GM18505 (cell line): ENCODE data around the gene TALDO1.

ENCODE experiments used
- ATAC-seq: cut with Tn5 transposase; IDR thresholded peaks from one replicate; pipeline ENCODE4 v1.9.1; 2021; ENCODE audit not compliant: unreplicated experiment
- POLR2A ChIP-seq: IDR thresholded peaks from 4 replicates; pipeline ENCODE4 v1.6.1; 2011; ENCODE audit warnings: borderline replicate concordance; ENCODE audit not compliant: insufficient read depth, insufficient read length; ENCODE audit errors: extremely low read depth

Gene TALDO1

DNA sequence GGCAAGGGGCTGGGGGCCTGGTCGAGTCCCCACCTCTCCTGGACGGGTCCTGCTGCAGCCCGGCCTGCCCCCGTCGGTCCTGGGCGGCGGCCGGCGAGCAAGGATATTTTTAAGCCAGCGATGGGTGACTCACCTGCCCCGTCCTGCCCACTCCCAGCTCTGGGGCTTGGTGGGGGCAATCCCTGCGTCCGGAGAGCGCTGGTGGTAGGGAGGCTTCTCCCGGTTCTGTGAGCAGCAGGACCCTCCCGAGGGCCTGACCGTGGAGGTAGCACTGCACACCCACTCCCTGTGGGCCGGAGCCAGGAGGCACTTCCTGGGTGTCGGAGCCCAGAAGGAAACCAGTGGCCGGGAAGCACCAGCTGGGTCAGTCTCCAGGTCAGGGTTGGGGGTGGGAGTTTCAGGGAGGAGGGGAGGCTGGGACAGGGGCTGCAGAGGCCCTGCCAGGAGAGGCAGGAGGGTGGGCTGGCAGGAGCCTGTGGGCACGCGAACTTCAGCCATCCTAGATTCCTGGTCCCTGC is 40.8 kb upstream of the TALDO1 start:
- ATAC-seq = no peak
- TF ChIP-seq POLR2A = no peak

GRCh38 chr11:706957-707816 is 40.1 kb upstream of the TALDO1 start:
- no peak for ATAC-seq
- TF ChIP-seq POLR2A = no peak

DNA sequence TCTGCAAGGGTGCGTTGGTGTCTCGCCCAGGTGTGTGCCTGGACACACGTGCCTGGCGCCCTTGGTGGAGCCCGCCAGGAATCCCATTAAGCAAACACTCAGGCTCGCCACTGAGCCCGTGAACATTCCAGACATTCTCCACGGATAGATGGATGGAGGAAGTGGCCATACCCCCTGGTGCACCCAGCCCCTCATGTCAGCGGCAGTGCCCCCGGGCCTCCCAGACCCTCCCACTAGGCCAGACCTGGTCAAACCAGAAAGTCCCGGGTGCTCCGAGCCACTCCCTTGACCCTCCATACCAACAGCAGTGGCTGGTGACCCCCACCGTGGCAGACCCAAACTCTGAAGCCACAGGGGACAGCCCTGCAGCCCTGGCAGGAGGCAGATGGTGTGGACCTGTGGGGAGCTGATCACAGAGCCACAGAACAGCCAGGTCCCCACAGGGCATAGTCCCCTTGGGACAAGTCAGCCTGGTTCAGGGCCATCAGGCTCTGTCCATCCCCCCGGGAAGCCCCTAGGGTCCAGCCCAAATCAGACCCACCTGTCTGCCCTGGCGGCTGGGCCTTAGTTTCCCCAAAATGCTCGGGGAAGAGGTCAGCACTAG is 39.3 kb upstream of the TALDO1 start:
- no peak for ATAC-seq

DNA sequence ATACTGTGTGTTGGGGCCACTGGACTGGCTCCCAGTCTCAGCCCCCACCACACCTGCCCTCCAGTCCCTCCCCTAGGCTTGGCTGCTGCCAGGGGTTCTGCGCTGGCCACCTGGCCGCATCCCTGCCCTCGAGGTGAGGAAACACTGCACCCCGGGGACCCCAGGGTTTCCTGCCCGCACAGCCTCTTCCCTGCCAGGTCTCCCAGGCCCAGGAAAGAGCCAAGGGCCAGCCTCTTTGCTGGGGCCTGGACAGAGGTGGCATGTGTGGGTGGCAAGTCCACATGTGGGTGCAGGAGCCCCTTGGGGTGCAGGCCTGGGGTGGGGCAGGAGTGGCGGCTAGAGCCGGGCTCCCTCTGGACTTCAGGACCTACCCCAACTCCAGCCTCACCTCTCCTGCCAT is 38.8 kb upstream of the TALDO1 start:
- no peak for ATAC-seq
- TF ChIP-seq POLR2A = no peak

More for the DNA sequence above, 39.3 kb upstream of the TALDO1 start:
- no peak for TF ChIP-seq POLR2A

GRCh38 chr11:709109-709997 is 37.9 kb upstream of the TALDO1 start:
- no peak for ATAC-seq
- TF ChIP-seq POLR2A = no peak

GRCh38 chr11:714436-714835 is 32.8 kb upstream of the TALDO1 start:
- TF ChIP-seq POLR2A = no peak
- no peak for ATAC-seq

- ATAC-seq = no peak
- no peak for TF ChIP-seq POLR2A
Measured at GRCh38 chr11:719214-720016, 27.8 kb upstream of the TALDO1 start.

DNA sequence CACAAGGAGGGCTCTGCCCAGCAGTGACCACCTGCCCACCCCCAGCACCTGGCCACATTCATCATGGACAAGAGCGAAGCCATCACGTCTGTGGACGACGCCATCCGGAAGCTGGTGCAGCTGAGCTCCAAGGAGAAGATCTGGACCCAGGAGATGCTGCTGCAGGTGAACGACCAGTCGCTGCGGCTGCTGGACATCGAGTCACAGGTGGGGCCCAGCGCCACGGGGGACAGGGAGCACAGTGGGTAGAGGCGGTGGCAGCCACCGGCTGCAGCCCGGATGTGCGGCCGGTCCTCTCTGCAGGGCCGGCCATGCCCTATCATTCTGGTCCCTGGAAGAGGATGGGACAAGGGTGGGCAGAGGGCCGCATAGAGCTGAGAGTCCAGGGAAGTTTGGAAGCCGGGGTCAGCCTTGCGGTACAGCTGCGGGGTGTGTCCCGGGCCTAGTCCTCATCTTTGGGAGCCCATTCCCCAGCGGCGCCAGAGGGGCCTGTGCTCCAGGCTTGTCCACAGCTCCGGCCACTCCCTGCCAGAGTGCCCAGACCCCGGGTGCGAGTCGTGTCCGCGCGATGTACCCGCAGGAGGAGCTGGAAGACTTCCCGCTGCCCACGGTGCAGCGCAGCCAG is 27.1 kb upstream of the TALDO1 start:
- no peak for TF ChIP-seq POLR2A
- no peak for ATAC-seq

DNA sequence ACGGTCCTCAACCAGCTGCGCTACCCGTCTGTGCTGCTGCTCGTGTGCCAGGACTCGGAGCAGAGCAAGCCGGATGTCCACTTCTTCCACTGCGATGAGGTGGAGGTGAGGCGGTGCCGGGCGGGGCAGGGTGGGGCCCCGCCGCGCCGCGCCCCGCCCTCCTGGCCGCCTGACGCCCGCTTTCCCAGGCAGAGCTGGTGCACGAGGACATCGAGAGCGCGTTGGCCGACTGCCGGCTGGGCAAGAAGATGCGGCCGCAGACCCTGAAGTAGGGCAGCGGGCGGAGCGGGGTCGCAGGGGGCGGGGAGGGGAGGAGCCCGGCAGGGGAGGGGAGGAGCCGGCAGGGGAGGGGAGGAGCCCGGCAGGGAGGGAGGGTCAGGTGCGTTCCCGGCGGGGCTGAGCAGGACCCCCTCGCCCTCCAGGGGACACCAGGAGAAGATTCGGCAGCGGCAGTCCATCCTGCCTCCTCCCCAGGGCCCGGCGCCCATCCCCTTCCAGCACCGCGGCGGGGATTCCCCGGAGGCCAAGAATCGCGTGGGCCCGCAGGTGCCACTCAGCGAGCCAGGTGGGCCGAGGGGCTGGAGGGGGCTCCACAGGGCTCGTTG is 26.5 kb upstream of the TALDO1 start:
- ATAC-seq = no peak
- TF ChIP-seq POLR2A = no peak

- no peak for TF ChIP-seq POLR2A
- no peak for ATAC-seq
Measured at GRCh38 chr11:721247-721740, 26.0 kb upstream of the TALDO1 start.

GRCh38 chr11:721741-722345 is 25.4 kb upstream of the TALDO1 start:
- no peak for ATAC-seq

More at GRCh38 chr11:721741-722345, 25.4 kb upstream of the TALDO1 start:
- TF ChIP-seq POLR2A = no peak
